Kidney epithelial cell (primary cell): Measurements from ENCODE around the gene NUAK1. TPM values are rescaled to one million over a fixed set of nuclear protein-coding genes. Genes with fewer than 3 reads are reported as not detected.

Experiments
- DNase-seq: peaks from one replicate; pipeline ENCODE4 v3.0.0-alpha.2; 2010; ENCODE audit warnings: low read depth
- H3K27me3 ChIP-seq: 2 replicates; pipeline ENCODE4 v1.6.0; 2011; ENCODE audit warnings: low read length; ENCODE audit not compliant: control insufficient read depth, insufficient read depth
- H3K36me3 ChIP-seq: 2 replicates; pipeline ENCODE4 v1.5.1; 2011; ENCODE audit warnings: low read length; ENCODE audit not compliant: control insufficient read depth, insufficient read depth
- H3K4me3 ChIP-seq: 2 replicates; pipeline ENCODE4 v1.5.1; 2011; ENCODE audit warnings: low read depth, mild to moderate bottlenecking, control low read depth, low read length
- CTCF ChIP-seq: IDR thresholded peaks from 2 replicates; pipeline ENCODE4 v1.5.1; 2011; ENCODE audit warnings: mild to moderate bottlenecking, moderate library complexity, low read length, control low read depth, inconsistent platforms; ENCODE audit not compliant: insufficient read depth, poor library complexity, severe bottlenecking
- total RNA-seq: library from RNA; depleted of rRNA; stranded (reverse); fragments of >200 nt; gene quantifications from 2 replicates; pipeline ENCODE4 v1.2.3, GENCODE V29; 2015

The NUAK1 gene
- total RNA-seq, 1 donor from 2014 or later: 38.2 TPM

GRCh38 chr12:106044773-106045172, 94.0 kb downstream of the NUAK1 start:
- no peak for TF ChIP-seq CTCF
- H3K4me3 ChIP-seq: no peak overlapping the region
- no peaks in the 10 kb centered on the region for H3K36me3 ChIP-seq
- no peaks in the 10 kb centered on the region for H3K27me3 ChIP-seq
- DNase-seq: peak; percentile 50

- no peak overlapping the region for H3K4me3 ChIP-seq
- no peaks in the 10 kb centered on the region for H3K27me3 ChIP-seq
- no peak for DNase-seq
- no peaks in the 10 kb centered on the region for H3K36me3 ChIP-seq
- no peak for TF ChIP-seq CTCF
These were observed 96.7 kb downstream of the NUAK1 start for GRCh38 chr12:106042037-106042436.

- no peak for DNase-seq
- Histone ChIP-seq H3K27me3 (no peaks in the 10 kb centered on the region), H3K4me3 (no peak overlapping the region), H3K36me3 (no peaks in the 10 kb centered on the region)
- TF ChIP-seq CTCF: no peak
These were observed 98.2 kb downstream of the NUAK1 start for GRCh38 chr12:106040521-106040920.

- DNase-seq: no peak
- H3K36me3 ChIP-seq: no peaks in the 10 kb centered on the region
- no peaks in the 10 kb centered on the region for H3K27me3 ChIP-seq
- TF ChIP-seq CTCF: no peak
- no peak overlapping the region for H3K4me3 ChIP-seq
These were observed 98.9 kb downstream of the NUAK1 start for GRCh38 chr12:106039646-106040404.

- no peak for DNase-seq
- no peak overlapping the region for H3K4me3 ChIP-seq
- H3K36me3 ChIP-seq: no peaks in the 10 kb centered on the region
- TF ChIP-seq CTCF: no peak
- H3K27me3 ChIP-seq: no peaks in the 10 kb centered on the region
These were observed 99.5 kb downstream of the NUAK1 start for GRCh38 chr12:106039242-106039641.
